ENCODE measurements around the gene ACAD8. TPM values are rescaled to one million over a fixed set of nuclear protein-coding genes. Genes with fewer than 3 reads are reported as not detected.

The ACAD8 gene
- total and polyA plus RNA-seq, 2 of the 4 experiments (the other 2 are of a cell fraction), result 11.1 to 21.2 TPM

- H3K27ac ChIP-seq (ENCODE audit: insufficient read depth, low read length), result no peak overlapping the region
- H3K23ac ChIP-seq (ENCODE audit: low read depth, low read length), result no peak overlapping the region
- no peak overlapping the region for H4K5ac ChIP-seq (ENCODE audit: low read depth, low read length)
- H2AFZ ChIP-seq (replicated peaks; ENCODE audit: low read length, poor library complexity), result no peak overlapping the region
- H3K36me3 ChIP-seq (ENCODE audit: control insufficient read depth, insufficient read depth, low read length), result peaks cover 41% of the 10 kb centered on the region
- TF ChIP-seq BHLHE40 (IDR thresholded peaks at IDR 0.05; ENCODE audit: low read depth, low read length) (no peak), MXI1 (IDR thresholded peaks at IDR 0.05; ENCODE audit: borderline replicate concordance, low read depth, low read length) (no peak)
- no peak overlapping the region for H3K14ac ChIP-seq (replicated peaks; ENCODE audit: low read depth, low read length)
- BruUV-seq (replicated peaks), result no TSS peak
- H3K9ac ChIP-seq (ENCODE audit: low read depth, low read length), result no peak overlapping the region
- no peaks in the 10 kb centered on the region for H3K9me3 ChIP-seq (ENCODE audit: control insufficient read depth, insufficient read depth, low read length)
- no peak overlapping the region for H2BK120ac ChIP-seq (ENCODE audit: low read depth, low read length)
- H4K8ac ChIP-seq (ENCODE audit: low read depth in 2 of 2, low read length in 2 of 2), result no peak overlapping the region
- no peak overlapping the region for H3K18ac ChIP-seq (ENCODE audit: low read depth, low read length)
- no peaks in the 10 kb centered on the region; the same call in none of the 2 replicates for H4K20me1 ChIP-seq (ENCODE audit: insufficient read depth, low read length)
- H2AK5ac ChIP-seq (ENCODE audit: low read depth, low read length), result no peak overlapping the region
- ATAC-seq (ENCODE audit: low read depth), result no peak
- CTCF ChIA-PET, result no interaction called here
- H2BK15ac ChIP-seq (ENCODE audit: low read depth, low read length), result no peak overlapping the region
- H3K4me1 ChIP-seq (ENCODE audit: control insufficient read depth, insufficient read depth, low read length), result no peaks in the 10 kb centered on the region
- intact Hi-C loops (cut with micrococcal nuclease) (no loop called here), in situ Hi-C loops (cut with MboI; ENCODE audit: low sequenced_read_pairs) (no loop called here), dilution Hi-C loops (cut with HindIII; ENCODE audit: low sequenced_read_pairs, unreplicated experiment) (no loop called here)
- no peak overlapping the region for H2BK20ac ChIP-seq (ENCODE audit: low read depth, low read length)
- H3K9me1 ChIP-seq (ENCODE audit: insufficient read depth, low read length), result peaks cover 3% of the 10 kb centered on the region; the same call in 1 of the 2 replicates
- H2AK9ac ChIP-seq (replicated peaks; ENCODE audit: low read depth, low read length, poor library complexity), result no peak overlapping the region
- H3K4me3 ChIP-seq (ENCODE audit: insufficient read depth, low read depth, low read length), result no peak overlapping the region
- DNase-seq, result no peak
- no peak overlapping the region for H3K56ac ChIP-seq (ENCODE audit: extremely low read depth, insufficient read depth, low read length)
- no peak overlapping the region for H2BK5ac ChIP-seq (ENCODE audit: low read depth, low read length, poor library complexity, severe bottlenecking)
- no peak overlapping the region for H4K91ac ChIP-seq (ENCODE audit: insufficient read depth, low read depth, low read length)
- no peak overlapping the region for H3K4ac ChIP-seq (ENCODE audit: low read depth, low read length)
- peaks cover 12 to 20% of the 10 kb centered on the region in 2 experiments; a peak in 3 of 4 replicates for H3K79me1 ChIP-seq (ENCODE audit: low read depth in 1 of 2, low read length in 2 of 2)
- WGBS, 2 experiments (ENCODE audit: extremely low coverage in 2 of 2, insufficient read length in 1 of 2), result 100% methylated on average over 1 of the region's 5 CpGs; no CpG with 5 or more reads in 1 of the 2 experiments
- POLR2A ChIA-PET (ENCODE audit: unreplicated experiment), result no interaction called here
- no peaks in the 10 kb centered on the region for H3K27me3 ChIP-seq (ENCODE audit: control insufficient read depth, insufficient read depth, low read length)
- no peak overlapping the region for H3K4me2 ChIP-seq (ENCODE audit: low read depth, low read length)
These were observed 14.4 kb upstream of the ACAD8 start for GRCh38 chr11:134238956-134239355.

Measured in IMR-90 (cell line).